ENCODE data around the gene EME2. TPM values are rescaled to one million over a fixed set of nuclear protein-coding genes. Genes with fewer than 3 reads are reported as not detected.

Gene EME2
- total and polyA plus RNA-seq, 2 experiments from 2014 or later = 4.1 to 15.0 TPM

DNA sequence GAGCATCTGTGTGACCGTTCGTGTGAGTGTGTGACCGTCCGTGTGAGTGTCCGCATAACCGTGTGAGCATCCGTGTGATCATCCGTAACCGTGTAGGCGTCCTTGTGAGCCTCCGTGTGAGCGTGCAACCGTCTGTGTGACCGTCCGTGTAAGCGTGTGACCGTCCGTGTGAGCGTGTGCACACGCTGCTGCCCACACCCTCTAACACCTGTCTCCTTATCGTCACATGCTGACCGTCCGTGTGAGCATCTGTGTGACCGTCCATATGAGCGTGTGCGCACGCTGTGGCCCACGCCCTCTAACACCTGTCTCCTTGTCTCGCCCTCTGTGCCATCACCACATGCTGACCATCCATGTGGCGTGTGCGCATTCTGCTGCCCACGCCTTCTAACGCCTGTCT is 32.4 kb upstream of the EME2 start:
- Mint-ChIP-seq H3K9me3 (peaks cover 3% of the 10 kb centered on the region; the same call in 2 of the 3 replicates), H3K27ac (no peak overlapping the region), H3K27me3 (ENCODE audit: insufficient read depth, low read depth, poor library complexity) (peaks cover 6% of the 10 kb centered on the region), H3K4me1 (no peaks in the 10 kb centered on the region), H3K36me3 (ENCODE audit: low read depth) (peaks cover 8% of the 10 kb centered on the region; the same call in 2 of the 3 replicates), H3K4me3 (no peak overlapping the region)
- Histone ChIP-seq H3K4me3 (no peak overlapping the region), H3K27ac (ENCODE audit: low read depth) (no peak overlapping the region), H4K20me1 (replicated peaks; ENCODE audit: insufficient read depth) (no peaks in the 10 kb centered on the region), H3K4me1 (ENCODE audit: insufficient read depth) (no peaks in the 10 kb centered on the region), H3K36me3 (ENCODE audit: insufficient read depth) (no peaks in the 10 kb centered on the region), H3K27me3 (ENCODE audit: insufficient read depth) (no peaks in the 10 kb centered on the region), H3K4me2 (no peak overlapping the region), H3K9me2 (ENCODE audit: insufficient read depth) (no peaks in the 10 kb centered on the region), H3F3A (replicated peaks; ENCODE audit: low read depth) (peaks cover 43% of the 10 kb centered on the region), H2AFZ (no peak overlapping the region), H3K79me2 (replicated peaks; ENCODE audit: insufficient read depth) (no peaks in the 10 kb centered on the region)
- no peak for DNase-seq (ENCODE audit: low spot score)
- no peak for ATAC-seq
- TF ChIP-seq NANOG (IDR thresholded peaks at IDR 0.05; ENCODE audit: borderline replicate concordance) (no peak), ZNF114 (CRISPR knock-in tag; IDR thresholded peaks at IDR 0.05) (no peak), REST (IDR thresholded peaks at IDR 0.05; ENCODE audit: unreplicated experiment) (no peak), ZNF462 (CRISPR knock-in tag; IDR thresholded peaks at IDR 0.05) (no peak), EZH2 (IDR thresholded peaks at IDR 0.05; ENCODE audit: low read depth, unreplicated experiment) (no peak), EZH2phosphoT487 (IDR thresholded peaks at IDR 0.05; ENCODE audit: unreplicated experiment) (no peak), JUNB (IDR thresholded peaks at IDR 0.05; ENCODE audit: unreplicated experiment) (no peak), CTCF (conservative IDR thresholded peaks at IDR 0.05; ENCODE audit: low read depth in 2 of 2) (no peak), CREB1 (CRISPR knock-in tag; IDR thresholded peaks at IDR 0.05; ENCODE audit: low read depth) (no peak), POLR2AphosphoS5 (IDR thresholded peaks at IDR 0.05; ENCODE audit: low read depth) (no peak), ZNF331 (CRISPR knock-in tag; IDR thresholded peaks at IDR 0.05; ENCODE audit: low read depth) (no peak), STAT1 (IDR thresholded peaks at IDR 0.05; ENCODE audit: unreplicated experiment) (no peak)
- TF ChIP-seq, protein P1, sequence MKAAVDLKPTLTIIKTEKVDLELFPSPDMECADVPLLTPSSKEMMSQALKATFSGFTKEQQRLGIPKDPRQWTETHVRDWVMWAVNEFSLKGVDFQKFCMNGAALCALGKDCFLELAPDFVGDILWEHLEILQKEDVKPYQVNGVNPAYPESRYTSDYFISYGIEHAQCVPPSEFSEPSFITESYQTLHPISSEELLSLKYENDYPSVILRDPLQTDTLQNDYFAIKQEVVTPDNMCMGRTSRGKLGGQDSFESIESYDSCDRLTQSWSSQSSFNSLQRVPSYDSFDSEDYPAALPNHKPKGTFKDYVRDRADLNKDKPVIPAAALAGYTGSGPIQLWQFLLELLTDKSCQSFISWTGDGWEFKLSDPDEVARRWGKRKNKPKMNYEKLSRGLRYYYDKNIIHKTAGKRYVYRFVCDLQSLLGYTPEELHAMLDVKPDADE (IDR thresholded peaks at IDR 0.05) = no peak

All from GM23338 (cell line).